Lower lobe of right lung (tissue), 2 donors: Measurements from ENCODE around the gene ERVFRD-1. TPM values are rescaled to one million over a fixed set of nuclear protein-coding genes. Genes with fewer than 3 reads are reported as not detected.
"Not testable (repeated sequence)": the region's sequence is repeated elsewhere in the genome, so short reads cannot be mapped to it uniquely, and the experiment has no call there.

Experiments used
- ATAC-seq, 2 donors: fragments of 200-7000 bp; cut with Tn5 transposase; one replicate each; pipeline ENCODE4 v1.9.1; 2020 to 2022; ENCODE audit warnings: mild to moderate bottlenecking in 2 of 2, moderate library complexity in 2 of 2
- DNase-seq: peaks from one replicate; pipeline ENCODE4 v3.0.0-alpha.2; 2020
- H3K27ac ChIP-seq: fragments of 200-600 bp; one replicate; pipeline ENCODE4 v1.8.0; 2022
- H3K27me3 ChIP-seq: fragments of 200-600 bp; one replicate; pipeline ENCODE4 v1.8.0; 2022; ENCODE audit warnings: low read depth
- H3K36me3 ChIP-seq: fragments of 200-600 bp; one replicate; pipeline ENCODE4 v1.8.0; 2022; ENCODE audit warnings: mild to moderate bottlenecking
- H3K4me1 ChIP-seq: fragments of 200-600 bp; one replicate; pipeline ENCODE4 v1.8.0; 2022
- H3K4me3 ChIP-seq: fragments of 200-600 bp; one replicate; pipeline ENCODE4 v1.8.0; 2022; ENCODE audit warnings: mild to moderate bottlenecking
- H3K9me3 ChIP-seq: fragments of 200-600 bp; one replicate; pipeline ENCODE4 v1.8.0; 2022
- CTCF ChIP-seq: fragments of 200-600 bp; IDR thresholded peaks from one replicate; pipeline ENCODE4 v1.8.0; 2022; ENCODE audit warnings: antibody characterized with exemption, mild to moderate bottlenecking
- intact Hi-C: fragments of 100-400 bp; cut with DNase I; formaldehyde crosslinking; loops from one replicate; pipeline ENCODE4 v1.11.0; 2022
- total RNA-seq: library from RNA; stranded (reverse); fragmentation: NEBNext Ultra II Directional; extraction: Animal tissue kit (Norgen Biotek cat#: 25700); gene quantifications from one replicate; pipeline ENCODE4 v1.2.1, GENCODE V29; 2021
- donor health status: DM: no; HTN: yes; CAD: no; lungs with severe emphysema.

The ERVFRD-1 gene
- total RNA-seq, 1 donor from 2014 or later: 0.65 TPM

GRCh38 chr6:11093626-11094410 lies 17.7 kb downstream of the ERVFRD-1 start, which contains the start of gene SMIM13:
TSS of gene SMIM13 (plus strand) at chr6:11093834. CDS start at chr6:11094314, 480 bp downstream.
- Histone ChIP-seq H3K36me3 (no peaks in the 10 kb centered on the region), H3K9me3 (no peaks in the 10 kb centered on the region), H3K4me3 (peak within 1 kb of the TSS; percentile 97), H3K27ac (peak within 1 kb of the TSS; percentile 98), H3K4me1 (peaks cover 24% of the 10 kb centered on the region), H3K27me3 (no peaks in the 10 kb centered on the region)
- DNase-seq: peak; percentile 99
- TF ChIP-seq CTCF: peak; percentile 55
- peak; percentile 99 for ATAC-seq
- intact Hi-C loops: no loop called here

GRCh38 chr6:11093376-11093625 lies 18.2 kb downstream of the ERVFRD-1 start:
- no peaks in the 10 kb centered on the region for H3K27me3 ChIP-seq
- peak overlapping the region; percentile 98 for H3K27ac ChIP-seq
- ATAC-seq (peak; percentile 13 to 34), DNase-seq (no peak)
- peaks cover 24% of the 10 kb centered on the region for H3K4me1 ChIP-seq
- H3K4me3 ChIP-seq: peak overlapping the region; percentile 97
- intact Hi-C loops: no loop called here
- no peak for TF ChIP-seq CTCF
- no peaks in the 10 kb centered on the region for H3K36me3 ChIP-seq
- no peaks in the 10 kb centered on the region for H3K9me3 ChIP-seq

DNA sequence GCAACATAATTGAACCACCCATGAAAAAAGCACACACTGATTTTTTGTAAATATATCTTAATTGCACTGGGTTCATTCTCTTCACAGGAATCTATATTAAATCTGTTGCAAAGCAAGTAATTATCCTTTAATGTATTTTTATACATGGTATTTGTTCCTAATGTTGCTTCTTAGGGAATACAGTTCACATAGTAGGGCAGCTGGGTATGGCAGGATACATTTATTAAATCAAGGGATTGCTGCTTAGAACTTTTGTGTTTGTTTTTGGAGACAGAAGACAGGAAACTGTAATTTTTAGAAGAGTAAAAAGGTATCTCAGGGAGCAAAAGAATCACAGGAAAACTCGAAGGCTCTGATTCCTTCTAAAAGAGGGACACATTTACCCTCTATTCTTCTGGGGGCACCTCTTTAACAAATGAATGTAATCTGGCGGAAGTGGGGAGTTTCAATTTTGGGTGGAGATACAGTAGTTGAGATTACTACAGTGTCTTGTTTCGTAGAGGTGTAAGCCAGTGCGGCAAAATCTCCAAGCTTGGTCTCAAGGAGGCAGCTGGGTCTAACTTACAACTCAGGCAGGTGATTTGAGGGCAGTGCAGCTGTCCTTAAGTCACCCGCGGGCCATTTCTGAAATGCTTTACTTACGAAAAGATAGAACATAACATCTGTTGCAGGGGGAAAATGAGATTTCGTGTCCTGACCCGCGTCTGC lies 18.7 kb downstream of the ERVFRD-1 start:
- peak overlapping the region; percentile 97 for H3K4me3 ChIP-seq
- DNase-seq (no peak), ATAC-seq (peak; percentile 31 to 43)
- TF ChIP-seq CTCF: no peak
- no peaks in the 10 kb centered on the region for H3K27me3 ChIP-seq
- peaks cover 24% of the 10 kb centered on the region for H3K4me1 ChIP-seq
- no peaks in the 10 kb centered on the region for H3K36me3 ChIP-seq
- H3K9me3 ChIP-seq: no peaks in the 10 kb centered on the region
- H3K27ac ChIP-seq: peak overlapping the region; percentile 98
- intact Hi-C loops: no loop called here

- DNase-seq, H3K36me3 ChIP-seq, intact Hi-C loops, H3K27me3 ChIP-seq, H3K9me3 ChIP-seq, H3K4me3 ChIP-seq, ATAC-seq, H3K27ac ChIP-seq: not testable (repeated sequence)
- H3K4me1 ChIP-seq: peaks cover 23% of the 10 kb centered on the region
Observed at GRCh38 chr6:11091141-11091540, 20.4 kb downstream of the ERVFRD-1 start.

- Histone ChIP-seq H3K4me1 (peaks cover 8% of the 10 kb centered on the region), H3K27me3 (no peaks in the 10 kb centered on the region), H3K36me3 (no peaks in the 10 kb centered on the region), H3K4me3 (no peak overlapping the region), H3K9me3 (no peaks in the 10 kb centered on the region), H3K27ac (no peak overlapping the region)
- no peak for DNase-seq
- intact Hi-C loops: no loop called here
- TF ChIP-seq CTCF: no peak
- no peak for ATAC-seq
Observed at GRCh38 chr6:11089695-11090094, 21.8 kb downstream of the ERVFRD-1 start.

DNA sequence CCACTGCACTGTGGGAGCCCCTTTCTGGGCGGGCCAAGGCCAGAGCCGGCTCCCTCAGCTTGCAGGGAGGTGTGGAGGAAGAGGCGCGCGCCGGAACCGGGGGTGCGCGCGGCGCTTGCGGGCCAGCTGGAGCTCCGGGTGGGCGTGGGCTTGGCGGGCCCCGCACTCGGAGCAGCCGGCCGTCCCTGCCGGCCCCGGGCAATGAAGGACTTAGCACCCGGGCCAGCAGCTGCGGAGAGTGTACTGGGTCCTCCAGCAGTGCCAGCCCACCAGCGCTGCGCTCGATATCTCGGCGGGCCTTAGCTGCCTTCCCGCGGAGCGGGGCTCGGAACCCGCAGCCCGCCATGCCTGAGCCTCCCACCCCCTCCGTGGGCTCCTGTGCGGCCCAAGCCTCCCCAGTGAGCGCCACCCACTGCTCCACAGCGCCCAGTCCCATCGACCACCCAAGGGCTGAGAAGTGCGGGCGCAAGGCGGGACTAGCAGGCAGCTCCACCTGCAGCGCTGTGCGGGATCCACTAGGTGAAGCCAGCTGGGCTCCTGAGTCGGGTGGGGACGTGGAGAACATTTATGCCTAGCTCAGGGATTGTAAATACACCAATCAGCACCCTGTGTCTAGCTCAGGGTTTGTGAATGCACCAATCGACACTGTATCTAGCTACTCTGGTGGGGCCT lies 24.2 kb downstream of the ERVFRD-1 start:
- H3K9me3 ChIP-seq, ATAC-seq, H3K27me3 ChIP-seq, H3K4me1 ChIP-seq, DNase-seq, H3K4me3 ChIP-seq, intact Hi-C loops, H3K36me3 ChIP-seq, H3K27ac ChIP-seq: not testable (repeated sequence)
